ENCODE measurements around the gene C12orf60. TPM values are rescaled to one million over a fixed set of nuclear protein-coding genes. Genes with fewer than 3 reads are reported as not detected.

Gene C12orf60
- total and polyA plus RNA-seq, 7 experiments from 2014 or later = 0.22 to 1.7 (median 1.2) TPM; not detected in 1

GRCh38 chr12:14846876-14847580 lies 43.6 kb downstream of the C12orf60 start:
- Histone ChIP-seq H3K27ac (ENCODE audit: low read depth, low read length) (no peak overlapping the region), H3K9me3 (ENCODE audit: control insufficient read depth in 2 of 3, low read length in 3 of 3) (no peaks in the 10 kb centered on the region), H3K36me3 (ENCODE audit: control insufficient read depth in 2 of 3, insufficient read depth in 3 of 3, low read length in 3 of 3) (no peaks in the 10 kb centered on the region), H3K4me3 (ENCODE audit: low read length) (no peak overlapping the region), H3K4me1 (ENCODE audit: control insufficient read depth in 2 of 2, insufficient read depth in 2 of 2, low read length in 2 of 2) (no peaks in the 10 kb centered on the region), H3K27me3 (ENCODE audit: control insufficient read depth in 2 of 2, insufficient read depth in 2 of 2, low read length in 2 of 2) (no peaks in the 10 kb centered on the region)
- intact Hi-C loops (cut with micrococcal nuclease) = loop anchor here in 1 of 2 donors (5.0 kb wide), 1 partner anchor 215 kb away; no protein-coding TSS in a partner anchor
- Mint-ChIP-seq H3K27ac (peak overlapping the region in 2 of 9 donors; percentile 38 to 46), H3K36me3 (no peaks in the 10 kb centered on the region), H3K4me3 (no peak overlapping the region), H3K4me1 (peaks cover 5 to 13% (median 8%) of the 10 kb centered on the region in 7 donors), H3K27me3 (peaks cover 0 to 8% (median 0%) of the 10 kb centered on the region in 5 donors), H3K9me3 (no peaks in the 10 kb centered on the region)
- ChIA-PET POLR2A (interaction anchor here (0.7 to 4.0 kb wide), 3 partner anchors 44 to 148 kb away, joined by 3 to 27 read pairs (median 3); partner anchors contain the start of genes C12orf60 and WBP11), CTCF (interaction anchor here (0.7 to 6.6 kb wide), 13 partner anchors 18 to 377 kb away, joined by 3 to 86 read pairs (median 4); partner anchors contain the start of gene RERG)
- DNase-seq = no peak
- no peak for ATAC-seq

GRCh38 chr12:14849661-14850060 lies 46.2 kb downstream of the C12orf60 start:
- H3K4me3 Mint-ChIP-seq = no peak overlapping the region

GRCh38 chr12:14850929-14851663 lies 47.6 kb downstream of the C12orf60 start:
- no peak overlapping the region for H3K4me3 ChIP-seq (ENCODE audit: low read length)
- no peaks in the 10 kb centered on the region for H3K4me1 ChIP-seq (ENCODE audit: control insufficient read depth in 2 of 2, insufficient read depth in 2 of 2, low read length in 2 of 2)
- H3K4me1 Mint-ChIP-seq = peaks cover 0 to 6% (median 3%) of the 10 kb centered on the region in 7 donors
- H3K9me3 ChIP-seq (ENCODE audit: control insufficient read depth in 2 of 3, low read length in 3 of 3) = no peaks in the 10 kb centered on the region
- intact Hi-C loops (cut with micrococcal nuclease) = no loop called here
- H3K36me3 ChIP-seq (ENCODE audit: control insufficient read depth in 2 of 3, insufficient read depth in 3 of 3, low read length in 3 of 3) = no peaks in the 10 kb centered on the region
- no peak overlapping the region for H3K27ac ChIP-seq (ENCODE audit: low read depth, low read length)
- H3K27me3 ChIP-seq (ENCODE audit: control insufficient read depth in 2 of 2, insufficient read depth in 2 of 2, low read length in 2 of 2) = no peaks in the 10 kb centered on the region
- CTCF ChIA-PET = interaction anchor here (0.8 to 1.2 kb wide), 3 partner anchors 143 to 371 kb away, joined by 3 to 7 read pairs (median 3); partner anchors contain the start of gene RERG
- POLR2A ChIA-PET = interaction anchor here (1.8 kb wide), 1 partner anchor 145 kb away, joined by 8 read pairs; no protein-coding TSS in a partner anchor
- no peak overlapping the region for H3K4me3 Mint-ChIP-seq
- no peaks in the 10 kb centered on the region for H3K27me3 Mint-ChIP-seq
- ATAC-seq (no peak), DNase-seq (no peak)
- H3K27ac Mint-ChIP-seq = peak overlapping the region in 1 of 9 donors; percentile 82
- peaks cover 0 to under 1% (median 0%) of the 10 kb centered on the region in 5 donors for H3K36me3 Mint-ChIP-seq
- peaks cover 0 to under 1% (median 0%) of the 10 kb centered on the region in 11 donors for H3K9me3 Mint-ChIP-seq

More at GRCh38 chr12:14849661-14850060, 46.2 kb downstream of the C12orf60 start:
- Histone ChIP-seq H3K36me3 (ENCODE audit: control insufficient read depth in 2 of 3, insufficient read depth in 3 of 3, low read length in 3 of 3) (no peaks in the 10 kb centered on the region), H3K4me1 (ENCODE audit: control insufficient read depth in 2 of 2, insufficient read depth in 2 of 2, low read length in 2 of 2) (no peaks in the 10 kb centered on the region), H3K27me3 (ENCODE audit: control insufficient read depth in 2 of 2, insufficient read depth in 2 of 2, low read length in 2 of 2) (no peaks in the 10 kb centered on the region), H3K4me3 (ENCODE audit: low read length) (no peak overlapping the region), H3K9me3 (ENCODE audit: control insufficient read depth in 2 of 3, low read length in 3 of 3) (no peaks in the 10 kb centered on the region), H3K27ac (ENCODE audit: low read depth, low read length) (no peak overlapping the region)
- Mint-ChIP-seq H3K9me3 (no peaks in the 10 kb centered on the region), H3K27ac (no peak overlapping the region), H3K4me1 (peaks cover 5 to 13% (median 8%) of the 10 kb centered on the region in 7 donors), H3K36me3 (no peaks in the 10 kb centered on the region), H3K27me3 (no peaks in the 10 kb centered on the region)
- ChIA-PET CTCF (interaction anchor here (0.5 to 6.6 kb wide), 4 partner anchors 24 to 147 kb away, joined by 3 to 86 read pairs (median 5); no protein-coding TSS in a partner anchor), POLR2A (no interaction called here)
- intact Hi-C loops (cut with micrococcal nuclease) = loop anchor here in 1 of 2 donors (5.0 kb wide), 1 partner anchor 217 kb away; no protein-coding TSS in a partner anchor
- DNase-seq = no peak
- ATAC-seq = no peak

- H3K27ac Mint-ChIP-seq = peak overlapping the region in 2 of 9 donors; percentile 20 to 82
- Histone ChIP-seq H3K27me3 (ENCODE audit: control insufficient read depth in 2 of 2, insufficient read depth in 2 of 2, low read length in 2 of 2) (no peaks in the 10 kb centered on the region), H3K9me3 (ENCODE audit: control insufficient read depth in 2 of 3, low read length in 3 of 3) (no peaks in the 10 kb centered on the region), H3K27ac (ENCODE audit: low read depth, low read length) (no peak overlapping the region), H3K4me1 (ENCODE audit: control insufficient read depth in 2 of 2, insufficient read depth in 2 of 2, low read length in 2 of 2) (no peaks in the 10 kb centered on the region), H3K36me3 (ENCODE audit: control insufficient read depth in 2 of 3, insufficient read depth in 3 of 3, low read length in 3 of 3) (no peaks in the 10 kb centered on the region), H3K4me3 (ENCODE audit: low read length) (no peak overlapping the region)
- DNase-seq (no peak), ATAC-seq (no peak)
- H3K4me3 Mint-ChIP-seq = no peak overlapping the region
- H3K36me3 Mint-ChIP-seq = peaks cover 0 to 5% (median 0%) of the 10 kb centered on the region in 5 donors
- peaks cover 0 to 12% (median 6%) of the 10 kb centered on the region in 11 donors for H3K9me3 Mint-ChIP-seq
- intact Hi-C loops (cut with micrococcal nuclease) = loop anchor here in 1 of 2 donors (1.0 kb wide), 1 partner anchor 31 kb away; no protein-coding TSS in a partner anchor
- peaks cover 0 to 2% (median 0%) of the 10 kb centered on the region in 7 donors for H3K4me1 Mint-ChIP-seq
- H3K27me3 Mint-ChIP-seq = no peaks in the 10 kb centered on the region
- CTCF ChIA-PET = interaction anchor here (1.5 kb wide), 1 partner anchor 10 kb away, joined by 3 read pairs; the partner anchor contains the start of gene ART4
- POLR2A ChIA-PET = interaction anchor here (0.8 to 1.6 kb wide), 2 partner anchors 84 to 127 kb away, joined by 3 read pairs; no protein-coding TSS in a partner anchor
These were observed 49.4 kb downstream of the C12orf60 start for GRCh38 chr12:14852880-14853279.

GRCh38 chr12:14853961-14854360 lies 50.5 kb downstream of the C12orf60 start:
- ATAC-seq = no peak
- Mint-ChIP-seq H3K4me3 (no peak overlapping the region), H3K36me3 (peaks cover 0 to 5% (median 0%) of the 10 kb centered on the region in 5 donors), H3K4me1 (peaks cover 0 to 2% (median 0%) of the 10 kb centered on the region in 7 donors), H3K27me3 (no peaks in the 10 kb centered on the region), H3K27ac (no peak overlapping the region), H3K9me3 (peaks cover 0 to 20% (median 6%) of the 10 kb centered on the region in 11 donors)
- Histone ChIP-seq H3K27ac (ENCODE audit: low read depth, low read length) (no peak overlapping the region), H3K9me3 (ENCODE audit: control insufficient read depth in 2 of 3, low read length in 3 of 3) (no peaks in the 10 kb centered on the region), H3K4me1 (ENCODE audit: control insufficient read depth in 2 of 2, insufficient read depth in 2 of 2, low read length in 2 of 2) (no peaks in the 10 kb centered on the region), H3K36me3 (ENCODE audit: control insufficient read depth in 2 of 3, insufficient read depth in 3 of 3, low read length in 3 of 3) (no peaks in the 10 kb centered on the region), H3K4me3 (ENCODE audit: low read length) (no peak overlapping the region), H3K27me3 (ENCODE audit: control insufficient read depth in 2 of 2, insufficient read depth in 2 of 2, low read length in 2 of 2) (no peaks in the 10 kb centered on the region)
- intact Hi-C loops (cut with micrococcal nuclease) = loop anchor here in 1 of 2 donors (1.0 kb wide), 1 partner anchor 30 kb away; no protein-coding TSS in a partner anchor
- no peak for DNase-seq
- CTCF ChIA-PET = no interaction called here
- POLR2A ChIA-PET = interaction anchor here (1.6 kb wide), 1 partner anchor 85 kb away, joined by 3 read pairs; no protein-coding TSS in a partner anchor

- ATAC-seq = no peak
- H3K27me3 ChIP-seq (ENCODE audit: control insufficient read depth in 2 of 2, insufficient read depth in 2 of 2, low read length in 2 of 2) = no peaks in the 10 kb centered on the region
- H3K27ac Mint-ChIP-seq = no peak overlapping the region
- peaks cover 2 to 27% (median 10%) of the 10 kb centered on the region in 11 donors for H3K9me3 Mint-ChIP-seq
- DNase-seq = no peak
- peaks cover 0 to 2% (median 0%) of the 10 kb centered on the region in 7 donors for H3K4me1 Mint-ChIP-seq
- H3K4me1 ChIP-seq (ENCODE audit: control insufficient read depth in 2 of 2, insufficient read depth in 2 of 2, low read length in 2 of 2) = no peaks in the 10 kb centered on the region
- intact Hi-C loops (cut with micrococcal nuclease) = no loop called here
- H3K36me3 ChIP-seq (ENCODE audit: control insufficient read depth in 2 of 3, insufficient read depth in 3 of 3, low read length in 3 of 3) = no peaks in the 10 kb centered on the region
- H3K27me3 Mint-ChIP-seq = no peaks in the 10 kb centered on the region
- no peaks in the 10 kb centered on the region for H3K9me3 ChIP-seq (ENCODE audit: control insufficient read depth in 2 of 3, low read length in 3 of 3)
- POLR2A ChIA-PET = no interaction called here
- CTCF ChIA-PET = interaction anchor here (1.3 kb wide), 1 partner anchor 9 kb away, joined by 6 read pairs; no protein-coding TSS in a partner anchor
- H3K4me3 ChIP-seq (ENCODE audit: low read length) = no peak overlapping the region
- H3K36me3 Mint-ChIP-seq = peaks cover 0 to 9% (median 6%) of the 10 kb centered on the region in 5 donors
- H3K27ac ChIP-seq (ENCODE audit: low read depth, low read length) = no peak overlapping the region
- H3K4me3 Mint-ChIP-seq = no peak overlapping the region
These were observed 51.2 kb downstream of the C12orf60 start for GRCh38 chr12:14854586-14855183.

Measured in naive thymus-derived CD4-positive, alpha-beta T cell (primary cell).